Neuronal stem cell (in vitro differentiated cells): ENCODE data around the gene EML4.

Experiments used
- DNase-seq: peaks from one replicate; pipeline ENCODE4 v3.0.0-alpha.2; 2013; ENCODE audit warnings: low spot score
- H2AFZ ChIP-seq: one replicate; pipeline ENCODE4 v1.6.1; 2013; ENCODE audit warnings: mild to moderate bottlenecking, low read length, inconsistent platforms
- H2AK5ac ChIP-seq: 2 replicates; pipeline ENCODE4 v1.6.1; 2013; ENCODE audit warnings: low read depth, mild to moderate bottlenecking, inconsistent platforms, low read length, moderate library complexity, mixed read lengths
- H2BK120ac ChIP-seq: 2 replicates; pipeline ENCODE4 v1.6.1; 2013; ENCODE audit warnings: low read depth, mild to moderate bottlenecking, inconsistent platforms, low read length, moderate library complexity, mixed read lengths
- H2BK12ac ChIP-seq: one replicate; pipeline ENCODE4 v1.6.1; 2013; ENCODE audit warnings: low read length, inconsistent platforms
- H2BK15ac ChIP-seq: 2 replicates; pipeline ENCODE4 v1.6.1; 2013; ENCODE audit warnings: mild to moderate bottlenecking, low read length, inconsistent platforms, mixed read lengths
- H2BK5ac ChIP-seq: one replicate; pipeline ENCODE4 v1.6.1; 2013; ENCODE audit warnings: inconsistent platforms, mild to moderate bottlenecking, low read length, moderate library complexity
- H3K14ac ChIP-seq: one replicate; pipeline ENCODE4 v1.6.1; 2013; ENCODE audit warnings: low read length, inconsistent platforms
- H3K18ac ChIP-seq: 2 replicates; pipeline ENCODE4 v1.6.1; 2013; ENCODE audit warnings: low read length, inconsistent platforms
- H3K23ac ChIP-seq: 2 replicates; pipeline ENCODE4 v1.6.1; 2013; ENCODE audit warnings: low read depth, mild to moderate bottlenecking, mixed read lengths, low read length, inconsistent platforms; ENCODE audit not compliant: poor library complexity
- H3K27ac ChIP-seq: replicated peaks from 3 replicates; pipeline ENCODE4 v1.5.1; 2013; ENCODE audit warnings: low read length, inconsistent platforms
- H3K27me3 ChIP-seq, 3 experiments: 2 replicates each; pipeline ENCODE4 v1.6.1; 2013; ENCODE audit warnings: low read length in 3 of 3, mild to moderate bottlenecking in 2 of 3, inconsistent platforms in 1 of 3, low read depth in 1 of 3, mixed read lengths in 1 of 3, moderate library complexity in 1 of 3; ENCODE audit not compliant: control insufficient read depth in 3 of 3, insufficient read depth in 3 of 3
- H3K36me3 ChIP-seq, 2 donors: replicated peaks in 1 of 2; 2 replicates each; pipeline ENCODE4 v1.6.1; 2013; ENCODE audit warnings: low read length in 2 of 2; ENCODE audit not compliant: control insufficient read depth in 2 of 2, insufficient read depth in 2 of 2
- H3K4ac ChIP-seq: 2 replicates; pipeline ENCODE4 v1.6.1; 2013; ENCODE audit warnings: inconsistent platforms, mild to moderate bottlenecking, low read length, moderate library complexity
- H3K4me1 ChIP-seq, 2 donors: 1 replicate in 1 of 2; 2 replicates in 1 of 2; pipeline ENCODE4 v1.6.1; 2013; ENCODE audit warnings: low read length in 2 of 2, low read depth in 1 of 2; ENCODE audit not compliant: control insufficient read depth in 2 of 2, insufficient read depth in 1 of 2
- H3K4me2 ChIP-seq: one replicate; pipeline ENCODE4 v1.6.1; 2013; ENCODE audit warnings: mild to moderate bottlenecking, low read length, inconsistent platforms; ENCODE audit not compliant: insufficient read depth, poor library complexity, severe bottlenecking
- H3K4me3 ChIP-seq, 2 donors: 2 replicates each; pipeline ENCODE4 v1.5.1; 2013; ENCODE audit warnings: low read length in 2 of 2, mild to moderate bottlenecking in 2 of 2, inconsistent platforms in 1 of 2, moderate library complexity in 1 of 2
- H3K79me1 ChIP-seq: one replicate; pipeline ENCODE4 v1.6.1; 2013; ENCODE audit warnings: low read depth, mild to moderate bottlenecking, inconsistent platforms, low read length, moderate library complexity
- H3K9ac ChIP-seq: one replicate; pipeline ENCODE4 v1.6.1; 2013; ENCODE audit warnings: mild to moderate bottlenecking, low read depth, low read length, inconsistent platforms; ENCODE audit not compliant: poor library complexity
- H3K9me3 ChIP-seq, 2 donors: replicated peaks in 1 of 2; 2 replicates each; pipeline versions ENCODE3 to v1.6.1; 2013; ENCODE audit warnings: low read length in 2 of 2, mild to moderate bottlenecking in 2 of 2, inconsistent platforms in 1 of 2, low read depth in 1 of 2, mixed read lengths in 1 of 2, moderate library complexity in 1 of 2; ENCODE audit not compliant: control insufficient read depth in 2 of 2, insufficient read depth in 1 of 2
- H4K8ac ChIP-seq: one replicate; pipeline ENCODE4 v1.6.1; 2013; ENCODE audit warnings: low read depth, mild to moderate bottlenecking, inconsistent platforms, low read length, moderate library complexity
- H4K91ac ChIP-seq: one replicate; pipeline ENCODE4 v1.6.1; 2013; ENCODE audit warnings: low read length, low read depth, mild to moderate bottlenecking, inconsistent platforms; ENCODE audit not compliant: poor library complexity
- WGBS, 2 donors: extraction: QIAGEN DNeasy Blood & Tissue Kit; methylation state at CpG; one replicate each; pipeline ENCODE4 v1.1.7; 2013; ENCODE audit warnings: missing lambda C conversion rate in 2 of 2, mixed read lengths in 1 of 2; ENCODE audit not compliant: insufficient read length in 2 of 2, insufficient replicate concordance in 1 of 2; ENCODE audit errors: extremely low coverage in 2 of 2; 5-methylcytosine and 5-hydroxymethylcytosine counted together

The EML4 gene

DNA sequence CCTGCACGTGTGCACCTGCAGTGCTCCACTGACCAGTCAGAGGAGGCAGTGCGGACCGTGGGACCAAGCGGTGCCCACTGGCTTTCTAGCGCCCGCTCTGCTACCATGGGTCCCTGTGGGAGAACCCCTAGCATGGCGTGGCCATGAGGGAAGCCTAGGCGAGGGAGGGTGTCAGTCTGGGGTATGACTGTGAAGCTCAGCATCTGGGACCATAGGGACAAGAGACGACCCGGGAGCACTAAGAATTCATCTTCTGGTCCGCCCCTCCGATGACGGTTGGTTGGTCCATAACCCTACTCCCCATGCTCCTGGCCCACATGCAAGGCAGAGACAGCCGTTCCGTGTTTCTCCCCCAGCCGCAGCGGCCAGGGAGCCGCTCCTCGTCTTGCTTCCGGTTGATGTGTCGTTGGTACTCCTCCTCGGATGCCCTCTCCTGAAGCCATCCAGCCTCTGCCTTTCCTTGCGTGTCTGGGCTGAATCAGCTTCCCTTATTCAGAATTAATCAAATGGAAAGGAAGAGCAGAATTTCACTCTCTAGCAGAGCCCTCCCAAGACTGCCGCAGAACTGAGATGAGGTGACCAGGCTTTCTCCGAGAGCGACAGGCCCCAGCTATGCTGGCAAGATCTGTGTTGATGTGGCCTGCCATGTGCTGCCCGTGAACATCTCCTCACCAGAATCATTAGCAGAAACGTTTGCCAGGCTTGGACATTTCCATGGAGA is 168.9 kb downstream of the EML4 start:
- Histone ChIP-seq H3K4me3 (no peak overlapping the region), H3K14ac (no peak overlapping the region), H3K18ac (no peak overlapping the region), H3K23ac (peak overlapping the region; percentile 38), H3K9me3 (peaks cover 3 to 5% of the 10 kb centered on the region in 2 donors), H4K8ac (no peak overlapping the region), H3K79me1 (peaks cover 8% of the 10 kb centered on the region), H2BK5ac (no peak overlapping the region), H3K36me3 (peaks cover 12 to 82% of the 10 kb centered on the region in 2 donors), H3K27ac (no peak overlapping the region), H3K4me2 (no peak overlapping the region), H2BK15ac (no peak overlapping the region), H2AFZ (no peak overlapping the region), H2AK5ac (no peak overlapping the region), H3K4me1 (peaks cover 0 to 1% of the 10 kb centered on the region in 2 donors), H3K9ac (no peak overlapping the region), H2BK12ac (no peak overlapping the region), H4K91ac (no peak overlapping the region), H3K27me3 (no peaks in the 10 kb centered on the region), H2BK120ac (no peak overlapping the region), H3K4ac (no peak overlapping the region)
- no CpG with 5 or more reads among the region's 28 CpGs for WGBS, 2 donors
- no peak for DNase-seq

DNA sequence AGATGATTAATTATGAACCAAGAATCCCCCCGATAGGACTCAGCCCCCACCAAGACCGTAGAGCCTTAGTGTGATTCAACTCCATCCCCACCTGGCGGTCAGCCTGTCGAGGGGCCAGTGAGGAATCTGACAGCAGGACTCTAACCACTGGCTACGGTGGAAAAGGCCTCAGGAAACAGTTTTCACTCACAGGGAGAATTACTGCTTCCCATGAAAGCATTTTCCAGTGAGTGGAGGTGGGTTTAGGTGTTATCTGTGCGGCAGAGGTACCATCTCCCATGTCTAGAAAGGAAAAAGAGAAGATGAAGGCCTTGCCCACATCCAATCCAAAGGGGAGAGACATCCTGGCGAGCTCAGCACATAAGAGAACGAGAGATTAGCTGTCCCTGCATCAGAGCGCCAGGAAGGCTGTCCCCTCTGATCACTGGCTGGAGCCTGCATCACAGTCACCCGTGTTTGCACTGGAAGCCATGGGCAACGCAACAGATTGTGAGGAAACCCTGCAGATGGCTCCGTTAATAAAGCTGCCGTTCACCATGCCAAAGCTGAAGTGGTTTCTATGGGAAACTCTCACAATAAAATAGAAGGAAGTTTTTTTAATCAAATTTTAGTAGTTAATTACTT is 169.5 kb downstream of the EML4 start:
- Histone ChIP-seq H3K4me3 (no peak overlapping the region), H4K8ac (no peak overlapping the region), H2AFZ (no peak overlapping the region), H2AK5ac (no peak overlapping the region), H3K9ac (no peak overlapping the region), H2BK120ac (no peak overlapping the region), H3K18ac (no peak overlapping the region), H3K4ac (no peak overlapping the region), H3K9me3 (peaks cover 3 to 5% of the 10 kb centered on the region in 2 donors), H2BK5ac (no peak overlapping the region), H3K36me3 (peaks cover 8 to 82% of the 10 kb centered on the region in 2 donors), H3K4me2 (no peak overlapping the region), H3K4me1 (peaks cover 0 to 1% of the 10 kb centered on the region in 2 donors), H3K14ac (no peak overlapping the region), H3K79me1 (peaks cover 8% of the 10 kb centered on the region), H3K27ac (no peak overlapping the region), H2BK15ac (no peak overlapping the region), H4K91ac (no peak overlapping the region), H3K23ac (no peak overlapping the region), H2BK12ac (no peak overlapping the region), H3K27me3 (no peaks in the 10 kb centered on the region)
- WGBS, 2 donors: no CpG with 5 or more reads among the region's 13 CpGs
- DNase-seq: no peak

DNA sequence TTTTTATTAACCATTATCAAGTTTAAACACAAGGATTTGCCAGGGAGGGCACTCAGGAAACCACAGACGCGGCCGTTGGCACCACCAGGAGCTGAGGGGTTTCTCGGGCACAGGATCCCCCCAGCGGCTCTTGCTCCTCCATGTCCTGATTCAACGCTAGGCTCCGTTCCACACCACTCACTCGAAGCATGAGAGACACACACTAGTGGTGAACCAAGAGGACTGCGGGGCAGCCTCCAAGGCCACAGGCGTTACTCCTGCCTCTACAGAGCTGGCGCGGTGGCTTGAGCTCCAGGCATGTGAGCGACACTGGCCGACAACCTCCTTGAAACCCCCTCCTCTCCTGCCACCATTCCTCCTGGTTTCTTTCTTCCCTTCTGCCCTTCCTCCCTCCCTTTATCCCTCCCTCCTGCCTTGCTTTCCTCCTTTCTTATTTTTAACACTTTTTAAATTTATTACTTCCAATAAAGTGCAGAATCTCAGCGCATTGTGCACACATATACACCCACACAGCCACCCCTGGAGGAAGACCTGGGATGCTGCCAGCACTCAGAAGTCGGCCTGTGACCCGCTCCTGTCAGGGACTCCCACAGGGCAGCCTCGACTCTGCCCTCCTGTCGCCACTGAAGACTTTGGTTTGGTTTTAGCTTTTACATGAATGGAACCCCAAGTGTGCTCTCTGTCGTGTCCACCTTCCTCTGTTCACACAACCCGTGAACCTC is 170.2 kb downstream of the EML4 start:
- Histone ChIP-seq H3K4me2 (no peak overlapping the region), H3K36me3 (peaks cover 6 to 81% of the 10 kb centered on the region in 2 donors), H2BK120ac (no peak overlapping the region), H3K9ac (no peak overlapping the region), H2AK5ac (no peak overlapping the region), H3K27ac (no peak overlapping the region), H3K23ac (no peak overlapping the region), H2AFZ (no peak overlapping the region), H3K79me1 (peaks cover 8% of the 10 kb centered on the region), H3K4me1 (peaks cover 0 to 1% of the 10 kb centered on the region in 2 donors), H3K27me3 (no peaks in the 10 kb centered on the region), H3K4me3 (no peak overlapping the region), H2BK5ac (peak overlapping the region; percentile 3), H3K18ac (no peak overlapping the region), H2BK15ac (no peak overlapping the region), H3K9me3 (peaks cover 3 to 5% of the 10 kb centered on the region in 2 donors), H3K14ac (no peak overlapping the region), H4K8ac (no peak overlapping the region), H3K4ac (no peak overlapping the region), H4K91ac (no peak overlapping the region), H2BK12ac (no peak overlapping the region)
- WGBS, 2 donors: no CpG with 5 or more reads among the region's 21 CpGs
- no peak for DNase-seq
